Measurements from ENCODE around the gene TUFT1. TPM values are rescaled to one million over a fixed set of nuclear protein-coding genes. Genes with fewer than 3 reads are reported as not detected.

The TUFT1 gene
- total RNA-seq, 4 donors from 2014 or later: 15.1 to 20.4 (median 17.5) TPM

GRCh38 chr1:151547119-151547899 is 7.2 kb downstream of the TUFT1 start:
- peak; percentile 94 for ATAC-seq
- peaks cover 6 to 42% (median 7%) of the 10 kb centered on the region in 3 donors for H3K4me1 ChIP-seq
- H3K9me3 ChIP-seq: no peaks in the 10 kb centered on the region
- no peaks in the 10 kb centered on the region for H3K27me3 ChIP-seq
- TF ChIP-seq POLR2AphosphoS5 (IDR thresholded peaks at IDR 0.05) (peak; percentile 93), CTCF (IDR thresholded peaks at IDR 0.05) (no peak)
- WGBS, 2 donors (ENCODE audit: low coverage in 1 of 2): 32 to 48% methylated on average over 5 to 6 of the region's 7 CpGs
- H3K27ac ChIP-seq: peak overlapping the region; percentile 68 to 77 (median 74)
- no peaks in the 10 kb centered on the region for H3K36me3 ChIP-seq
- H3K4me3 ChIP-seq: no peak overlapping the region

- Histone ChIP-seq H3K9me3 (no peaks in the 10 kb centered on the region), H3K36me3 (no peaks in the 10 kb centered on the region), H3K27me3 (no peaks in the 10 kb centered on the region), H3K4me3 (no peak overlapping the region), H3K4me1 (peaks cover 4 to 37% (median 7%) of the 10 kb centered on the region in 3 donors), H3K27ac (peak overlapping the region; percentile 68 to 77 (median 74))
- no peak for ATAC-seq
- TF ChIP-seq EP300 (IDR thresholded peaks at IDR 0.05): no peak
- TF ChIP-seq CTCF (IDR thresholded peaks at IDR 0.05): no peak
- TF ChIP-seq POLR2A (IDR thresholded peaks at IDR 0.05): no peak
- no peak for TF ChIP-seq POLR2AphosphoS5 (IDR thresholded peaks at IDR 0.05)
- WGBS, 2 donors (ENCODE audit: low coverage in 1 of 2): 94 to 95% methylated on average over 3 of the region's 3 CpGs
Measured at GRCh38 chr1:151547900-151548230, 7.8 kb downstream of the TUFT1 start.

GRCh38 chr1:151549199-151549598 is 9.1 kb downstream of the TUFT1 start:
- peak overlapping the region in 2 of 4 donors; percentile 14 to 30 for H3K27ac ChIP-seq
- peaks cover 4 to 28% (median 7%) of the 10 kb centered on the region in 3 donors for H3K4me1 ChIP-seq
- H3K36me3 ChIP-seq: no peaks in the 10 kb centered on the region
- no peaks in the 10 kb centered on the region for H3K9me3 ChIP-seq
- 66% methylated on average over 2 of the region's 2 CpGs; no CpG with 5 or more reads in 1 of the 2 donors for WGBS, 2 donors (ENCODE audit: low coverage in 1 of 2)
- no peaks in the 10 kb centered on the region for H3K27me3 ChIP-seq
- TF ChIP-seq CTCF (IDR thresholded peaks at IDR 0.05) (no peak), EP300 (IDR thresholded peaks at IDR 0.05) (no peak), POLR2AphosphoS5 (IDR thresholded peaks at IDR 0.05) (no peak), POLR2A (IDR thresholded peaks at IDR 0.05) (no peak)
- H3K4me3 ChIP-seq: no peak overlapping the region
- no peak for ATAC-seq

GRCh38 chr1:151553659-151554058 is 13.6 kb downstream of the TUFT1 start:
- H3K27me3 ChIP-seq: no peaks in the 10 kb centered on the region
- peaks cover 0 to 10% (median 0%) of the 10 kb centered on the region in 3 donors for H3K4me1 ChIP-seq
- H3K27ac ChIP-seq: no peak overlapping the region
- WGBS, 2 donors (ENCODE audit: low coverage in 1 of 2): 91 to 100% methylated on average over 1 to 4 of the region's 4 CpGs
- H3K4me3 ChIP-seq: no peak overlapping the region
- H3K36me3 ChIP-seq: no peaks in the 10 kb centered on the region
- ATAC-seq: no peak
- TF ChIP-seq CTCF (IDR thresholded peaks at IDR 0.05) (no peak), EP300 (IDR thresholded peaks at IDR 0.05) (no peak), POLR2A (IDR thresholded peaks at IDR 0.05) (no peak), POLR2AphosphoS5 (IDR thresholded peaks at IDR 0.05) (no peak)
- no peaks in the 10 kb centered on the region for H3K9me3 ChIP-seq

- no peak for TF ChIP-seq EP300 (IDR thresholded peaks at IDR 0.05)
- no peak for TF ChIP-seq CTCF (IDR thresholded peaks at IDR 0.05)
- no peak for TF ChIP-seq POLR2A (IDR thresholded peaks at IDR 0.05)
- TF ChIP-seq POLR2AphosphoS5 (IDR thresholded peaks at IDR 0.05): no peak
- no peaks in the 10 kb centered on the region for H3K27me3 ChIP-seq
- no peaks in the 10 kb centered on the region for H3K4me1 ChIP-seq
- H3K36me3 ChIP-seq: no peaks in the 10 kb centered on the region
- ATAC-seq: no peak
- WGBS, 2 donors (ENCODE audit: low coverage in 1 of 2): 92% methylated on average over 2 of the region's 2 CpGs; no CpG with 5 or more reads in 1 of the 2 donors
- H3K9me3 ChIP-seq: no peaks in the 10 kb centered on the region
- H3K27ac ChIP-seq: no peak overlapping the region
- no peak overlapping the region for H3K4me3 ChIP-seq
Measured at GRCh38 chr1:151556052-151556451, 15.9 kb downstream of the TUFT1 start.
